Peyer's patch (tissue), 4 donors: ENCODE data around the gene ESD.

Experiments
- POLR2A ChIP-seq, 2 donors: fragments of 450-650 bp; IDR thresholded peaks; one replicate each; pipeline ENCODE4 v1.5.1; 2017; ENCODE audit warnings: antibody characterized with exemption in 2 of 2, mild to moderate bottlenecking in 2 of 2, moderate library complexity in 2 of 2
- TF ChIP-seq, protein P1 (sequence below), 6 experiments: fragments of 450-650 bp in 4 of 6; fragments of 200-600 bp in 2 of 6; sonication (generic) in 1 of 6; IDR thresholded peaks; one replicate each; pipeline ENCODE4 v1.5.1; 2017 to 2019; ENCODE audit warnings: antibody characterized with exemption in 6 of 6, mild to moderate bottlenecking in 3 of 6, moderate library complexity in 1 of 6

DNA sequence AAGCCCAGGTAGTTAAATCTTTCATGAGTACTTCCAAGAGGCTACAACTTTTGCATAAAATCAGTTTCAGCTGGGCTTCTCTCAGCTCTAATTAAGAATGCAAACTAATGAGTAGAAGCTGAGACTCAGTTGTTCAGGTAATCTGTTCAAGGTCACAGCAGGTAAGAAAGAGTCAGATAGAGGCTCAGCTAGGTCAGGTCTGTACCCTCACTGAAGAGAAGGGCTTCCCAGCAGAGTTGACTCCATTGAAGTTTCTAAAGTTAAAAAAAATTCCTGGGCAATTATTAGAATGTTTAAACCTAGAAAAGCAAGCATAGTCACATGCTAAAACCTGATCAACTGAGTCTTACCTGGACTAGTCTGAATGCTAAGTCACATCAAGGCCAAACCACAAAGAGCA lies 42.1 kb downstream of the ESD start:
- TF ChIP-seq POLR2A (IDR thresholded peaks at IDR 0.05), result no peak
- TF ChIP-seq, protein P1, sequence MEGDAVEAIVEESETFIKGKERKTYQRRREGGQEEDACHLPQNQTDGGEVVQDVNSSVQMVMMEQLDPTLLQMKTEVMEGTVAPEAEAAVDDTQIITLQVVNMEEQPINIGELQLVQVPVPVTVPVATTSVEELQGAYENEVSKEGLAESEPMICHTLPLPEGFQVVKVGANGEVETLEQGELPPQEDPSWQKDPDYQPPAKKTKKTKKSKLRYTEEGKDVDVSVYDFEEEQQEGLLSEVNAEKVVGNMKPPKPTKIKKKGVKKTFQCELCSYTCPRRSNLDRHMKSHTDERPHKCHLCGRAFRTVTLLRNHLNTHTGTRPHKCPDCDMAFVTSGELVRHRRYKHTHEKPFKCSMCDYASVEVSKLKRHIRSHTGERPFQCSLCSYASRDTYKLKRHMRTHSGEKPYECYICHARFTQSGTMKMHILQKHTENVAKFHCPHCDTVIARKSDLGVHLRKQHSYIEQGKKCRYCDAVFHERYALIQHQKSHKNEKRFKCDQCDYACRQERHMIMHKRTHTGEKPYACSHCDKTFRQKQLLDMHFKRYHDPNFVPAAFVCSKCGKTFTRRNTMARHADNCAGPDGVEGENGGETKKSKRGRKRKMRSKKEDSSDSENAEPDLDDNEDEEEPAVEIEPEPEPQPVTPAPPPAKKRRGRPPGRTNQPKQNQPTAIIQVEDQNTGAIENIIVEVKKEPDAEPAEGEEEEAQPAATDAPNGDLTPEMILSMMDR (IDR thresholded peaks at IDR 0.05), result no peak
